Fibroblast of lung (primary cell): Measurements from ENCODE around the gene RBM20.

ENCODE experiments used
- EZH2 ChIP-seq: IDR thresholded peaks from 2 replicates; pipeline ENCODE4 v1.5.1; 2012; ENCODE audit warnings: low read length, control low read depth, mild to moderate bottlenecking; ENCODE audit errors: missing control alignments
- TF ChIP-seq, protein P1 (sequence below), 2 donors: IDR thresholded peaks in 1 of 2; conservative IDR thresholded peaks in 1 of 2; 1 replicate in 1 of 2; 2 replicates in 1 of 2; pipeline ENCODE4 v1.5.1; 2011 to 2012; ENCODE audit warnings: low read length in 2 of 2, control low read depth in 1 of 2, inconsistent platforms in 1 of 2, low read depth in 1 of 2, mild to moderate bottlenecking in 1 of 2

GRCh38 chr10:110836706-110837105 lies 192.6 kb downstream of the RBM20 start:
- no peak for TF ChIP-seq EZH2
- TF ChIP-seq, protein P1, sequence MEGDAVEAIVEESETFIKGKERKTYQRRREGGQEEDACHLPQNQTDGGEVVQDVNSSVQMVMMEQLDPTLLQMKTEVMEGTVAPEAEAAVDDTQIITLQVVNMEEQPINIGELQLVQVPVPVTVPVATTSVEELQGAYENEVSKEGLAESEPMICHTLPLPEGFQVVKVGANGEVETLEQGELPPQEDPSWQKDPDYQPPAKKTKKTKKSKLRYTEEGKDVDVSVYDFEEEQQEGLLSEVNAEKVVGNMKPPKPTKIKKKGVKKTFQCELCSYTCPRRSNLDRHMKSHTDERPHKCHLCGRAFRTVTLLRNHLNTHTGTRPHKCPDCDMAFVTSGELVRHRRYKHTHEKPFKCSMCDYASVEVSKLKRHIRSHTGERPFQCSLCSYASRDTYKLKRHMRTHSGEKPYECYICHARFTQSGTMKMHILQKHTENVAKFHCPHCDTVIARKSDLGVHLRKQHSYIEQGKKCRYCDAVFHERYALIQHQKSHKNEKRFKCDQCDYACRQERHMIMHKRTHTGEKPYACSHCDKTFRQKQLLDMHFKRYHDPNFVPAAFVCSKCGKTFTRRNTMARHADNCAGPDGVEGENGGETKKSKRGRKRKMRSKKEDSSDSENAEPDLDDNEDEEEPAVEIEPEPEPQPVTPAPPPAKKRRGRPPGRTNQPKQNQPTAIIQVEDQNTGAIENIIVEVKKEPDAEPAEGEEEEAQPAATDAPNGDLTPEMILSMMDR (conservative IDR thresholded peaks at IDR 0.05 in 1 of 2, IDR thresholded peaks at IDR 0.05 in 1 of 2; ENCODE audit: low read depth in 1 of 2, low read length in 2 of 2): no peak
